CD4-positive, alpha-beta T cell (primary cell): Measurements from ENCODE around the gene DCDC1. TPM values are rescaled to one million over a fixed set of nuclear protein-coding genes. Genes with fewer than 3 reads are reported as not detected.
"Not testable (repeated sequence)": the region's sequence is repeated elsewhere in the genome, so short reads cannot be mapped to it uniquely, and the experiment has no call there.

Source experiments
- ATAC-seq: fragments of 200-7000 bp; cut with Tn5 transposase; one replicate; pipeline ENCODE4 v1.10.0; 2022; ENCODE audit warnings: mild to moderate bottlenecking; ENCODE audit not compliant: poor library complexity
- CTCF ChIA-PET: fragments of 350-600 bp; sonication (Branson Sonifier 250); formaldehyde crosslinking; loops from one replicate; lab custom pipeline; 2021; ENCODE audit warnings: antibody characterized with exemption, inconsistent platforms; lab: Charles Lee
- POLR2A ChIA-PET: fragments of 350-600 bp; sonication (Branson Sonifier 250); formaldehyde crosslinking; loops from one replicate; lab custom pipeline; 2021; ENCODE audit warnings: antibody characterized with exemption, inconsistent platforms; lab: Charles Lee
- DNase-seq, 14 experiments: peaks; one replicate each; pipeline ENCODE4 v3.0.0-alpha.2; 2013 to 2020; ENCODE audit warnings: mixed read lengths in 2 of 14
- H3K27ac ChIP-seq, 2 donors: one replicate each; pipeline versions ENCODE4 v1.5.1 to v1.7.0; 2013; ENCODE audit warnings: low read length in 2 of 2, low read depth in 1 of 2, mild to moderate bottlenecking in 1 of 2
- H3K27me3 ChIP-seq, 2 experiments: 1 replicate in 1 of 2; 2 replicates in 1 of 2; pipeline versions ENCODE4 v1.6.1 to v1.7.0; 2013; ENCODE audit warnings: low read length in 2 of 2, control low read depth in 1 of 2, mild to moderate bottlenecking in 1 of 2, moderate library complexity in 1 of 2; ENCODE audit not compliant: insufficient read depth in 2 of 2, control insufficient read depth in 1 of 2
- H3K36me3 ChIP-seq: one replicate; pipeline ENCODE4 v1.6.1; 2013; ENCODE audit warnings: low read length, control low read depth; ENCODE audit not compliant: insufficient read depth
- H3K4me1 ChIP-seq: one replicate; pipeline ENCODE4 v1.6.1; 2013; ENCODE audit warnings: low read length, control low read depth; ENCODE audit not compliant: insufficient read depth
- H3K4me3 ChIP-seq: one replicate; pipeline ENCODE4 v1.5.1; 2013; ENCODE audit warnings: mild to moderate bottlenecking, low read length, moderate library complexity
- H3K9me3 ChIP-seq, 2 experiments: 1 replicate in 1 of 2; 2 replicates in 1 of 2; pipeline versions ENCODE4 v1.6.1 to v1.7.0; 2013; ENCODE audit warnings: low read length in 2 of 2, mild to moderate bottlenecking in 2 of 2, control low read depth in 1 of 2, moderate library complexity in 1 of 2; ENCODE audit not compliant: control insufficient read depth in 1 of 2, insufficient read depth in 1 of 2
- H3K27ac Mint-ChIP-seq: one replicate; pipeline ENCODE4 v1.8.0; 2020; ENCODE audit warnings: mixed read lengths
- H3K27me3 Mint-ChIP-seq: one replicate; pipeline ENCODE4 v1.8.0; 2021; ENCODE audit warnings: mixed read lengths
- H3K36me3 Mint-ChIP-seq: one replicate; pipeline ENCODE4 v1.8.0; 2021; ENCODE audit warnings: low read depth, mixed read lengths
- H3K4me1 Mint-ChIP-seq: one replicate; pipeline ENCODE4 v1.8.0; 2021; ENCODE audit warnings: low read depth, mixed read lengths
- H3K4me3 Mint-ChIP-seq: one replicate; pipeline ENCODE4 v1.8.0; 2020; ENCODE audit warnings: mild to moderate bottlenecking, mixed read lengths
- H3K9me3 Mint-ChIP-seq: one replicate; pipeline ENCODE4 v1.8.0; 2020; ENCODE audit warnings: mixed read lengths
- intact Hi-C, 2 experiments: fragments of 100-400 bp; cut with DNase I in 1 of 2; cut with micrococcal nuclease in 1 of 2; formaldehyde crosslinking; loops; one replicate each; pipeline versions ENCODE4 v1.15.1 to v1.9.0; 2023 to 2025; cut with DNase I, micrococcal nuclease
- total RNA-seq, 174 experiments: library from RNA in 2 of 174; stranded (reverse) in 2 of 174; gene quantifications; one replicate each; pipeline ENCODE4 v1.2.3 and lab custom pipeline; 2021 to 2026
- TF ChIP-seq, protein P1 (sequence below): fragments of 200-600 bp; IDR thresholded peaks from one replicate; pipeline ENCODE4 v1.8.0; 2022; ENCODE audit warnings: antibody characterized with exemption, mild to moderate bottlenecking

Gene DCDC1
- total RNA-seq, 2 experiments from 2014 or later, result 0.11 TPM; not detected in 1

GRCh38 chr11:31301549-31302510 lies 67.7 kb downstream of the DCDC1 start:
- Histone ChIP-seq H3K4me1 (no peaks in the 10 kb centered on the region), H3K9me3 (no peaks in the 10 kb centered on the region), H3K36me3 (no peaks in the 10 kb centered on the region), H3K27me3 (no peaks in the 10 kb centered on the region), H3K27ac (no peak overlapping the region), H3K4me3 (no peak overlapping the region)
- H3K36me3 Mint-ChIP-seq, result no peaks in the 10 kb centered on the region
- no peaks in the 10 kb centered on the region for H3K9me3 Mint-ChIP-seq
- ATAC-seq, result no peak
- H3K4me1 Mint-ChIP-seq, result no peaks in the 10 kb centered on the region
- ChIA-PET CTCF (no interaction called here), POLR2A (no interaction called here)
- DNase-seq, result no peak
- no peak overlapping the region for H3K27ac Mint-ChIP-seq
- intact Hi-C loops, result no loop called here
- TF ChIP-seq, protein P1, sequence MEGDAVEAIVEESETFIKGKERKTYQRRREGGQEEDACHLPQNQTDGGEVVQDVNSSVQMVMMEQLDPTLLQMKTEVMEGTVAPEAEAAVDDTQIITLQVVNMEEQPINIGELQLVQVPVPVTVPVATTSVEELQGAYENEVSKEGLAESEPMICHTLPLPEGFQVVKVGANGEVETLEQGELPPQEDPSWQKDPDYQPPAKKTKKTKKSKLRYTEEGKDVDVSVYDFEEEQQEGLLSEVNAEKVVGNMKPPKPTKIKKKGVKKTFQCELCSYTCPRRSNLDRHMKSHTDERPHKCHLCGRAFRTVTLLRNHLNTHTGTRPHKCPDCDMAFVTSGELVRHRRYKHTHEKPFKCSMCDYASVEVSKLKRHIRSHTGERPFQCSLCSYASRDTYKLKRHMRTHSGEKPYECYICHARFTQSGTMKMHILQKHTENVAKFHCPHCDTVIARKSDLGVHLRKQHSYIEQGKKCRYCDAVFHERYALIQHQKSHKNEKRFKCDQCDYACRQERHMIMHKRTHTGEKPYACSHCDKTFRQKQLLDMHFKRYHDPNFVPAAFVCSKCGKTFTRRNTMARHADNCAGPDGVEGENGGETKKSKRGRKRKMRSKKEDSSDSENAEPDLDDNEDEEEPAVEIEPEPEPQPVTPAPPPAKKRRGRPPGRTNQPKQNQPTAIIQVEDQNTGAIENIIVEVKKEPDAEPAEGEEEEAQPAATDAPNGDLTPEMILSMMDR, result no peak
- H3K4me3 Mint-ChIP-seq, result no peak overlapping the region
- H3K27me3 Mint-ChIP-seq, result no peaks in the 10 kb centered on the region

DNA sequence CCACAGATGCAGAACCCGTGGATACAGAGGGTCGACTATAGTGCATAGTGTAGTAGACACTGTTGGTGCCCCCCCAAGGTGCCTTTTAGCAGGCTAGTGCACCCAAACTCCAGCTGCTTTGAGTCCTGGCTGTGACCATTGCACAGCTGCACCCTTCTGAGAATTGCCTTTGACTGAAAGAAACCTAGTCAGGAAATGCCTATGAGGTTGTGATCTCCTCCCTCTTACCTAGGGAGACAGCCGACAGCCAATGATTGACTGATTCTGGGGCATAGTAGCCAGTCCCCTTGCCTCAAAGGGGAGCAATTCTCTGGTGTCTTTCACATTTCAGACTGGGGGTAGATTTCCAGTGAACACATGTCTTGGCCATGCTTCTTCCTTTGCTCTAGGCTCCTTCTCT lies 74.2 kb downstream of the DCDC1 start:
- intact Hi-C loops, result no loop called here
- no peaks in the 10 kb centered on the region for H3K36me3 Mint-ChIP-seq
- H3K36me3 ChIP-seq, result no peaks in the 10 kb centered on the region
- no peaks in the 10 kb centered on the region for H3K9me3 Mint-ChIP-seq
- no peaks in the 10 kb centered on the region for H3K27me3 ChIP-seq
- H3K27ac ChIP-seq, result no peak overlapping the region
- ChIA-PET CTCF (no interaction called here), POLR2A (no interaction called here)
- TF ChIP-seq, protein P1, result no peak
- no peaks in the 10 kb centered on the region for H3K4me1 ChIP-seq
- DNase-seq (no peak), ATAC-seq (no peak)
- no peak overlapping the region for H3K27ac Mint-ChIP-seq
- no peaks in the 10 kb centered on the region for H3K27me3 Mint-ChIP-seq
- no peaks in the 10 kb centered on the region for H3K9me3 ChIP-seq
- H3K4me3 ChIP-seq, result no peak overlapping the region
- no peak overlapping the region for H3K4me3 Mint-ChIP-seq
- H3K4me1 Mint-ChIP-seq, result no peaks in the 10 kb centered on the region

DNA sequence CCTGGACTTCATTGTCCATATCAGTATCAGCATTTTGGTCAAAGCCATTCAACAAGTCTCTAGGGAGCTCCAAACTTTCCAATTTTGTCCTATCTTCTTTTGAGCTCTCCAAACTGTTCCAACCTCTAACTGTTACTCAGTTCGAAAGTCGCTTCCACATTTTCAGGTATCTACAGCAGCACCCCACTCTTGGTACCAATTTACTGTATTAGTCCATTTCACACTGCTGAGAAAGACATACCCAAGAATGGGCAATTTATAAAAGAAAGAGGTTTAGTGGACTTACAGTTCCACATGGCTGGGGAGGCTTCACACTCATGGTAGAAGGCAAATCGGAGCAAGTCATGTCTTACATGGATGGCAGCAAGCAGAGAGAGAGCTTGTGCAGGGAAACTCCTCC lies 96.0 kb downstream of the DCDC1 start:
- H3K4me3 ChIP-seq, H3K4me3 Mint-ChIP-seq, H3K36me3 Mint-ChIP-seq, POLR2A ChIA-PET, H3K27me3 ChIP-seq, H3K27ac ChIP-seq, H3K4me1 ChIP-seq, ATAC-seq, intact Hi-C loops, H3K27ac Mint-ChIP-seq, CTCF ChIA-PET, H3K27me3 Mint-ChIP-seq, H3K36me3 ChIP-seq, H3K4me1 Mint-ChIP-seq, DNase-seq: not testable (repeated sequence)
- H3K9me3 ChIP-seq, result peaks cover 13 to 17% of the 10 kb centered on the region in 2 experiments
- peaks cover 14% of the 10 kb centered on the region for H3K9me3 Mint-ChIP-seq
